ENCODE measurements around the gene DMD.

The DMD gene

DNA sequence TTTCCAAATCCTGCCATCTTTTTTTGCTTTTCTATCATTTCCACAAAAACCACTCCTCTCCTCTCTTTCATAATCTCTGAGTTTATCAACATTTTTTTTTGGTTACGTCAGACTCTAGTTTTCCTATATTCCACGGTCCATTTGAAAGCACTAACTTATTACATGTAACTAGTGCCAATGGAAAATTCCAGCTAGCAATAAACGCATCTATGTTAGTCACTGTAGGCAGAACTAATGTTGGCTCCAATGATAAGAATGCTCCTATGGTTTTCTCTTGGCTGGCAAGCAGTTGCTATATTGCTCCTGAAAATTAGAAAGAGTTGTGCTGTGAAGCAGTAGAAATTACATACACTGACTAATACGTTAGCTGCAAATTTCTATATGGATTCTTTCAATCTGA is 1504.9 kb downstream of the DMD start:
- no peak for DNase-seq (ENCODE audit: low read depth)

GRCh38 chrX:31705816-31706215 is 1505.5 kb downstream of the DMD start:
- DNase-seq (ENCODE audit: low read depth): no peak

DNA sequence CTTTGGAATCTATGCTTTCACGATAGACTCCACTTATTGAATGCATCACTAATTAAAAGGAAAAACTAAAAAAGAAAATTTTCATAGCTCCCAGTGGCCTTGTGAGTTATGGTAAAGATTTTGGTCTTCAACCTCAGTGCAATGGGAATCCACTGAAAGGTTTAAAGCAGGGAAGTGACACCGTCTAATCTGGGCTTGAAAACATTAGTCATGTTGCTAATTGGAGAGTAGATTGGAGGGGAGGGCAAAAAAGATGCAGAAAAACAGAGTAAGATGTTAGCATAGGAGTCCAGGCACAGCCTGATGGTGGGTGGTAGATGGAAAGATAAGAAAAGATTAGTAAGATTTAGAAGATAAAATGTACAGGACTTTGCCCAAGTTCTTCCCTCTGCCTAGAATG is 1506.4 kb downstream of the DMD start:
- DNase-seq (ENCODE audit: low read depth): no peak

DNA sequence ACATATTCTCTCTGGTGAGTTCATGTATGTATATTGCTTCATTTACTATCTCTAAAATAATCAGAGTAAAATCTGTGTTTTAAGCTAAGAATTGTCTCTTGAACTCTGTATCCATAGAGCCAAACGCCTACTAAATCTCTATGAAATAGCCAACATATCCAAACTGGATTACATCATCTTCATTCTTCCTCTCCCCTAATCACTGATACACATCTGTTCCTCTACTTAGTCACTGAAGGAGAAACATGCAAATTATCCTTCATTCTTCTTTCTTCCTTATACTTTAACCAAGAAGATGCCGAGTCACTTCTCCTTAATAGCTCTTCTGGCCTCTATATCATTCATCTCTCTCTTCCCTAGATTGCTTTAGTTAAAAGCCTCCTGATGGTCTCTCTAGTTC is 1509.1 kb downstream of the DMD start:
- no peak for DNase-seq (ENCODE audit: low read depth)

DNA sequence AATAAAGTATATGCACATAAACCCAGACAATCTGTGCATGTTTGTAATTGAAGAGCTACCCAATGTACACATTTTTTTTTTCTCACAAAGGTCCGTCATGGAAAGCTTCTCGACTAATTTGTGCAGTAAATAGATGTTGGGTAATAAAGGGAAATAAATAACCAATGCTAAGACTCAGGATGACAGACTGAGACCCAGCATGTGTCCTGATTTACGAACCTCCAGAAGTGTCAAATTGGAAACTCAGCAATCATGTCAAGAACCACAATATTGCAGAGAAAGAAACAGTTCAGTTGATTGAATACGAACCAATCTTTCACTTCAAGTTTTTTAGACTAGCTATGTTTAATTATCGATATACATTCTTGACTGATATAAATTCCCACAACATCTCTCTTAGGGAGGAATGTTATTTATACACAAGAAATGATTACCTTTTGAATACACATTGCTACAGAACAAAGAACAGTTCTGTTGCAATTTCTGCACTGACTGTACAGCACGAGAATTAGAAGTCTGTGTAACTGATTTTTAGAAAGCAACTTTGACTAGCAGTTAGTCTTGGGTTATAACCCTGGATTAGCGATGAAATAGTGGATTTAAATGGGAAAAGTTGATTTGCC is 1513.9 kb downstream of the DMD start:
- no peak for DNase-seq (ENCODE audit: low read depth)

GRCh38 chrX:31679861-31680260 is 1531.5 kb downstream of the DMD start:
- DNase-seq (ENCODE audit: low read depth): no peak

DNA sequence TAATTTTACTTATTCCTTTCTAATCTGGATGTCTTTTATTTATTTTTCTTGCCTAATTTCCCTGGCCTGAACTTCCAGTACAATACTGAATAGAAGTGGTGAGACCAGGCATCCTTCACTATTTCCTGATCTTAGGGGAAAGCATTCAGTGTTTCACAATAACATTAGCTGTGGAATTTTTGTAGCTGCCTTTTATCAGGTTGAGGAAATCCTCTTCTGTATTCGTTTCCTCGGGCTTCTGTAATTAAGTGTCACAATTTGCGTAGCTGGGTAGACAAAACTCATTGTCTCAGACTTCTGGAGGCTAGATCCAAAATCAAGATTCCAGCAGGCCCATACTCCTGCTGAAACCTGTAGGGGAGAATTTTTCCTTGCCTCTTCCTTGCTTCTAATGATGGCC is 1541.1 kb downstream of the DMD start:
- DNase-seq (ENCODE audit: low read depth): no peak

- DNase-seq (ENCODE audit: low read depth): no peak
Observed at GRCh38 chrX:31665454-31665853, 1545.9 kb downstream of the DMD start.

- no peak for DNase-seq (ENCODE audit: low read depth)
Observed at GRCh38 chrX:31663172-31663571, 1548.2 kb downstream of the DMD start.

GRCh38 chrX:31661280-31661810 is 1550.0 kb downstream of the DMD start:
- no peak for DNase-seq (ENCODE audit: low read depth)

DNA sequence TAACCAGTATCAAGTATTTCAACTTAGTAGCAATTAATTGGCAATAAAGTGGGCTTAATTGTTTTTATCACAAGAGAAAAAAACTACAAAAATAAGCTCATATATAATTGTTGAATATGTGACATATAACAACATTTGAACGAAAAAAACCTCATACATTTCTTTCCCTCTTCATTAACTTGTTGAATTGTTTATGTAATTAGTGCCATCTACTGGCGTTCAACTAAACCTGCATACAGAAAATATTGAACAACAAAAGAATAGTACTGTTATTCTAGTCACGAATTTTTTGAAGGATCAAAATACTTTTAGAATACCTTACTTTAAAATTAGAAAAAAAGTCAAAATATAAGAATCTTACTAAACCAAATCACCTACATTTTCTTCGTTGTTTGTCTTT is 1553.0 kb downstream of the DMD start:
- DNase-seq (ENCODE audit: low read depth): no peak

DNA sequence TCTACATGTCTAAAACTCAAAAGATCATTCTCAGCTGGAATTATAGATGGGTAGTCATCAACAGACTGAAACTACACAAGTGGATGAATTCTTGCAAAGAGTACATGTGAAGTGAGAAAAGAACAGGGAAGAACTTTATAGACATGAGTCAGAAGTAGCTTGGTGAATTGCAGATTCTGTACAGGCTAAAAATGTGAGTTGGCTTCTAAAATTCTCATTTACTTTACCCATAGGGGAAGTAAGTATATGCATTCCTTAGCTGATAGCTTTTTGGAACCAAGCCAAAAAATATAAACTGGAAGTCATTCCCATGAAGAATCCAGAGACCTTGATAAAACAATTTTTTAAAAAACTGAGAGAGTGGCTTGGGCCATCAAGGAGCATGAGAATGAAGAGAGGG is 1555.3 kb downstream of the DMD start:
- no peak for DNase-seq (ENCODE audit: low read depth)

DNA sequence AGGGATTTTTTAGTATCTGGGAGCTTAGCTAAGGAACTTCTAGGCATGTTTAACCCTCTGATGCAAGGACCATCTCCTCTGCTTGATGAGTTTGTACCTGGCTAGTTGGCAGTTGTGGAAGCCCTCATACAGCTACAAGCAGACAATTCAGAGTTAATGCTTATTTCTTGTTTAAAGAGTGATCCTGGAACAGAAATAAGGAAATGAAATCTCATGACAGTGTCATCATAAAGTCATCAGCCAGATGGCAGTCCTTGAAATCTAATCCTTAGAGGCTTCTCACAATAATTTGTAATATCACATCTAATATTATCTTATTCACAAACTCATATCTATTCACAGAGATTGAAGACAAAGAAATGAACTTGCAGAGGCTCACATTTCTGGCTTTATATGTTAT is 1557.9 kb downstream of the DMD start:
- no peak for DNase-seq (ENCODE audit: low read depth)

- no peak for DNase-seq (ENCODE audit: low read depth)
Observed at GRCh38 chrX:31652650-31653049, 1558.7 kb downstream of the DMD start.

DNA sequence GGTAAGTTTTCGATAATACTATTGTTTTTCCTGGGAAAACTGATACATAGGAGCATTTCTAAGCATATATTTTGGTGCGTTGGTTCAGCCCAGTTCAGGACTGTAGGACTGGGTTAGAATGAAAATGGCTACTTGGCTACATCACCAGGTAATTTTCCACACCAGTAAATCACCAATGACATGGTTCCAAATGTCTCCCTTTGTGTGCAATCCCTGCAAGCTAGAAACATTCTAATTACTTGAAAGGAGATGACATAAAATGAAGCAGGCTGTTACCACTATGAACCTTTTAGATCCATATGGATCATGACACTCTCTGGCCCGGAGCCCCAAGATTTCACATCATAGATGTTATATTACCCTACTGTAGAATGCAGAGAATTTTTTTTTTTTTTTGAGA is 1562.1 kb downstream of the DMD start:
- DNase-seq (ENCODE audit: low read depth): no peak

GRCh38 chrX:31633349-31633748 is 1578.0 kb downstream of the DMD start:
- DNase-seq (ENCODE audit: low read depth): no peak

GRCh38 chrX:31629195-31629594 is 1582.2 kb downstream of the DMD start:
- no peak for DNase-seq (ENCODE audit: low read depth)

GRCh38 chrX:31609130-31609529 is 1602.2 kb downstream of the DMD start:
- DNase-seq (ENCODE audit: low read depth): no peak

- DNase-seq (ENCODE audit: low read depth): no peak
Observed at GRCh38 chrX:31608638-31609037, 1602.7 kb downstream of the DMD start.

- no peak for DNase-seq (ENCODE audit: low read depth)
Observed at GRCh38 chrX:31606771-31607170, 1604.6 kb downstream of the DMD start.

GRCh38 chrX:31604629-31605221 is 1606.6 kb downstream of the DMD start:
- no peak for DNase-seq (ENCODE audit: low read depth)

GRCh38 chrX:31603411-31604120 is 1607.8 kb downstream of the DMD start:
- no peak for DNase-seq (ENCODE audit: low read depth)

GRCh38 chrX:31600823-31601222 is 1610.5 kb downstream of the DMD start:
- DNase-seq (ENCODE audit: low read depth): no peak

All from CMK (cell line).